CD4-positive, alpha-beta T cell (primary cell): ENCODE measurements around the gene CLEC10A. TPM values are rescaled to one million over a fixed set of nuclear protein-coding genes. Genes with fewer than 3 reads are reported as not detected.

Source experiments
- ATAC-seq: fragments of 200-7000 bp; cut with Tn5 transposase; one replicate; pipeline ENCODE4 v1.10.0; 2022; ENCODE audit warnings: mild to moderate bottlenecking; ENCODE audit not compliant: poor library complexity
- CTCF ChIA-PET: fragments of 350-600 bp; sonication (Branson Sonifier 250); formaldehyde crosslinking; loops from one replicate; lab custom pipeline; 2021; ENCODE audit warnings: antibody characterized with exemption, inconsistent platforms; lab: Charles Lee
- POLR2A ChIA-PET: fragments of 350-600 bp; sonication (Branson Sonifier 250); formaldehyde crosslinking; loops from one replicate; lab custom pipeline; 2021; ENCODE audit warnings: antibody characterized with exemption, inconsistent platforms; lab: Charles Lee
- DNase-seq, 14 experiments: peaks; one replicate each; pipeline ENCODE4 v3.0.0-alpha.2; 2013 to 2020; ENCODE audit warnings: mixed read lengths in 2 of 14
- H3K27ac ChIP-seq, 2 donors: one replicate each; pipeline versions ENCODE4 v1.5.1 to v1.7.0; 2013; ENCODE audit warnings: low read length in 2 of 2, low read depth in 1 of 2, mild to moderate bottlenecking in 1 of 2
- H3K27me3 ChIP-seq, 2 experiments: 1 replicate in 1 of 2; 2 replicates in 1 of 2; pipeline versions ENCODE4 v1.6.1 to v1.7.0; 2013; ENCODE audit warnings: low read length in 2 of 2, control low read depth in 1 of 2, mild to moderate bottlenecking in 1 of 2, moderate library complexity in 1 of 2; ENCODE audit not compliant: insufficient read depth in 2 of 2, control insufficient read depth in 1 of 2
- H3K36me3 ChIP-seq: one replicate; pipeline ENCODE4 v1.6.1; 2013; ENCODE audit warnings: low read length, control low read depth; ENCODE audit not compliant: insufficient read depth
- H3K4me1 ChIP-seq: one replicate; pipeline ENCODE4 v1.6.1; 2013; ENCODE audit warnings: low read length, control low read depth; ENCODE audit not compliant: insufficient read depth
- H3K4me3 ChIP-seq: one replicate; pipeline ENCODE4 v1.5.1; 2013; ENCODE audit warnings: mild to moderate bottlenecking, low read length, moderate library complexity
- H3K9me3 ChIP-seq, 2 experiments: 1 replicate in 1 of 2; 2 replicates in 1 of 2; pipeline versions ENCODE4 v1.6.1 to v1.7.0; 2013; ENCODE audit warnings: low read length in 2 of 2, mild to moderate bottlenecking in 2 of 2, control low read depth in 1 of 2, moderate library complexity in 1 of 2; ENCODE audit not compliant: control insufficient read depth in 1 of 2, insufficient read depth in 1 of 2
- H3K27ac Mint-ChIP-seq: one replicate; pipeline ENCODE4 v1.8.0; 2020; ENCODE audit warnings: mixed read lengths
- H3K27me3 Mint-ChIP-seq: one replicate; pipeline ENCODE4 v1.8.0; 2021; ENCODE audit warnings: mixed read lengths
- H3K36me3 Mint-ChIP-seq: one replicate; pipeline ENCODE4 v1.8.0; 2021; ENCODE audit warnings: low read depth, mixed read lengths
- H3K4me1 Mint-ChIP-seq: one replicate; pipeline ENCODE4 v1.8.0; 2021; ENCODE audit warnings: low read depth, mixed read lengths
- H3K4me3 Mint-ChIP-seq: one replicate; pipeline ENCODE4 v1.8.0; 2020; ENCODE audit warnings: mild to moderate bottlenecking, mixed read lengths
- H3K9me3 Mint-ChIP-seq: one replicate; pipeline ENCODE4 v1.8.0; 2020; ENCODE audit warnings: mixed read lengths
- intact Hi-C, 2 experiments: fragments of 100-400 bp; cut with DNase I in 1 of 2; cut with micrococcal nuclease in 1 of 2; formaldehyde crosslinking; loops; one replicate each; pipeline versions ENCODE4 v1.15.1 to v1.9.0; 2023 to 2025; cut with DNase I, micrococcal nuclease
- total RNA-seq, 174 experiments: library from RNA in 2 of 174; stranded (reverse) in 2 of 174; gene quantifications; one replicate each; pipeline ENCODE4 v1.2.3 and lab custom pipeline; 2021 to 2026
- TF ChIP-seq, protein P1 (sequence below): fragments of 200-600 bp; IDR thresholded peaks from one replicate; pipeline ENCODE4 v1.8.0; 2022; ENCODE audit warnings: antibody characterized with exemption, mild to moderate bottlenecking

The CLEC10A gene
- total RNA-seq, 2 experiments from 2014 or later, result 0.59 to 0.96 TPM

DNA sequence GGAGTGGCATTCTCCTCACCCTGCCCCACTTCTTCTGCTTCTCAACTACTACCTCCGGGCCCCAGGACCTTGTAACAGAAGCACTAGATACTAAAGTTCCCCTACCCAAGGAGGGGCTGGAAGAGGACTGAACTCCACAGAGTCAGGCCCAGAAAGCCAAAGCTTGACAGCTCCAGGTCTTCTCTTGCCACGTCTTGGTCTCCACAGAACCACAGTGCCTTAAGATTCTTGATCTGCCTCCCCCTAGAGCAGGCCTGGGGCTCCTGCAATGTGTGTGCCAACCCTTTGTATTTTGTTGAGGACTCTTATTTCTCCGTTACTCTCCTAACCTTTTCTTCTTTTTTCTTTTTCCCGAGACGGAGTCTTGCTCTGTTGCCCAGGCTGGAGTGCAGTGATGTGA lies 40.2 kb downstream of the CLEC10A start:
- no peaks in the 10 kb centered on the region for H3K36me3 ChIP-seq
- Mint-ChIP-seq H3K4me3 (peak overlapping the region; percentile 83), H3K9me3 (no peaks in the 10 kb centered on the region), H3K4me1 (peaks cover 59% of the 10 kb centered on the region), H3K36me3 (peaks cover 8% of the 10 kb centered on the region), H3K27me3 (no peaks in the 10 kb centered on the region), H3K27ac (peak overlapping the region; percentile 65)
- peaks cover 60% of the 10 kb centered on the region for H3K4me1 ChIP-seq
- DNase-seq (peak in 2 of 14 experiments; percentile 42 to 58), ATAC-seq (no peak)
- H3K4me3 ChIP-seq, result no peak overlapping the region
- H3K27ac ChIP-seq, result no peak overlapping the region
- peaks cover 0 to 5% of the 10 kb centered on the region in 2 experiments for H3K27me3 ChIP-seq
- ChIA-PET POLR2A (interaction anchor here (1.0 kb wide), 1 partner anchor 25 kb away, joined by 3 read pairs; a partner anchor contains a TSS), CTCF (no interaction called here)
- intact Hi-C loops, result loop anchor here (5.0 to 10.0 kb wide), 6 partner anchors 312 to 815 kb away; partner anchors contain the start of genes TP53 (in 2 of the 2), WRAP53 (in 2 of the 2), CYB5D1 (in 1 of the 2) and KCTD11 (in 1 of the 2)
- TF ChIP-seq, protein P1, sequence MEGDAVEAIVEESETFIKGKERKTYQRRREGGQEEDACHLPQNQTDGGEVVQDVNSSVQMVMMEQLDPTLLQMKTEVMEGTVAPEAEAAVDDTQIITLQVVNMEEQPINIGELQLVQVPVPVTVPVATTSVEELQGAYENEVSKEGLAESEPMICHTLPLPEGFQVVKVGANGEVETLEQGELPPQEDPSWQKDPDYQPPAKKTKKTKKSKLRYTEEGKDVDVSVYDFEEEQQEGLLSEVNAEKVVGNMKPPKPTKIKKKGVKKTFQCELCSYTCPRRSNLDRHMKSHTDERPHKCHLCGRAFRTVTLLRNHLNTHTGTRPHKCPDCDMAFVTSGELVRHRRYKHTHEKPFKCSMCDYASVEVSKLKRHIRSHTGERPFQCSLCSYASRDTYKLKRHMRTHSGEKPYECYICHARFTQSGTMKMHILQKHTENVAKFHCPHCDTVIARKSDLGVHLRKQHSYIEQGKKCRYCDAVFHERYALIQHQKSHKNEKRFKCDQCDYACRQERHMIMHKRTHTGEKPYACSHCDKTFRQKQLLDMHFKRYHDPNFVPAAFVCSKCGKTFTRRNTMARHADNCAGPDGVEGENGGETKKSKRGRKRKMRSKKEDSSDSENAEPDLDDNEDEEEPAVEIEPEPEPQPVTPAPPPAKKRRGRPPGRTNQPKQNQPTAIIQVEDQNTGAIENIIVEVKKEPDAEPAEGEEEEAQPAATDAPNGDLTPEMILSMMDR, result no peak
- H3K9me3 ChIP-seq, result peaks cover 0 to 7% of the 10 kb centered on the region in 2 experiments

DNA sequence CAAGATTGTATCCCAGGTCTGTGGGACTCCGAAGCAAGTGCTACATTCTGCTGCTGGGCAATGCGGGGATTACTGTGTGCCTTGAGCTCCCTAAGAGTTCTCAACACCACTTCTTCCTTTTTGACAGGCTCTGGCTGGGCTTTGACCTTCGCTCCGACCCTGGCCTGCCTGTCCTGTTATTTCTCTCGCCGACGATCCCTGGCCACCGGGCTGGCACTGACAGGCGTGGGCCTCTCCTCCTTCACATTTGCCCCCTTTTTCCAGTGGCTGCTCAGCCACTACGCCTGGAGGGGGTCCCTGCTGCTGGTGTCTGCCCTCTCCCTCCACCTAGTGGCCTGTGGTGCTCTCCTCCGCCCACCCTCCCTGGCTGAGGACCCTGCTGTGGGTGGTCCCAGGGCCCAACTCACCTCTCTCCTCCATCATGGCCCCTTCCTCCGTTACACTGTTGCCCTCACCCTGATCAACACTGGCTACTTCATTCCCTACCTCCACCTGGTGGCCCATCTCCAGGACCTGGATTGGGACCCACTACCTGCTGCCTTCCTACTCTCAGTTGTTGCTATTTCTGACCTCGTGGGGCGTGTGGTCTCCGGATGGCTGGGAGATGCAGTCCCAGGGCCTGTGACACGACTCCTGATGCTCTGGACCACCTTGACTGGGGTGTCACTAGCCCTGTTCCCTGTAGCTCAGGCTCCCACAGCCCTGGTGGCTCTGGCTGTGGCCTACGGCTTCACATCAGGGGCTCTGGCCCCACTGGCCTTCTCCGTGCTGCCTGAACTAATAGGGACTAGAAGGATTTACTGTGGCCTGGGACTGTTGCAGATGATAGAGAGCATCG lies 41.8 kb downstream of the CLEC10A start:
- no peak for ATAC-seq
- TF ChIP-seq, protein P1, result no peak
- ChIA-PET POLR2A (interaction anchor here (0.9 to 1.4 kb wide), 3 partner anchors 8 to 16 kb away, joined by 3 to 5 read pairs (median 4); no protein-coding TSS in a partner anchor), CTCF (interaction anchor here (1.0 kb wide), 1 partner anchor 16 kb away, joined by 4 read pairs; no protein-coding TSS in a partner anchor)
- peaks cover 8% of the 10 kb centered on the region for H3K36me3 Mint-ChIP-seq
- no peaks in the 10 kb centered on the region for H3K36me3 ChIP-seq
- H3K27ac ChIP-seq, result no peak overlapping the region
- H3K4me1 Mint-ChIP-seq, result peaks cover 66% of the 10 kb centered on the region
- peaks cover 62% of the 10 kb centered on the region for H3K4me1 ChIP-seq
- no peak overlapping the region for H3K4me3 ChIP-seq
- peak overlapping the region; percentile 38 for H3K27ac Mint-ChIP-seq
- no peaks in the 10 kb centered on the region for H3K27me3 Mint-ChIP-seq
- H3K9me3 Mint-ChIP-seq, result no peaks in the 10 kb centered on the region
- H3K4me3 Mint-ChIP-seq, result peak overlapping the region; percentile 59
- intact Hi-C loops, result loop anchor here in 1 of 2 experiments (5.0 to 10.0 kb wide), 3 partner anchors 444 to 817 kb away; partner anchors contain the start of genes CYB5D1, NAA38, POLR2A and SLC35G6
- peak in 1 of 14 experiments; percentile 23 for DNase-seq
- peaks cover 0 to 5% of the 10 kb centered on the region in 2 experiments for H3K9me3 ChIP-seq
- H3K27me3 ChIP-seq, result peaks cover 0 to 3% of the 10 kb centered on the region in 2 experiments

DNA sequence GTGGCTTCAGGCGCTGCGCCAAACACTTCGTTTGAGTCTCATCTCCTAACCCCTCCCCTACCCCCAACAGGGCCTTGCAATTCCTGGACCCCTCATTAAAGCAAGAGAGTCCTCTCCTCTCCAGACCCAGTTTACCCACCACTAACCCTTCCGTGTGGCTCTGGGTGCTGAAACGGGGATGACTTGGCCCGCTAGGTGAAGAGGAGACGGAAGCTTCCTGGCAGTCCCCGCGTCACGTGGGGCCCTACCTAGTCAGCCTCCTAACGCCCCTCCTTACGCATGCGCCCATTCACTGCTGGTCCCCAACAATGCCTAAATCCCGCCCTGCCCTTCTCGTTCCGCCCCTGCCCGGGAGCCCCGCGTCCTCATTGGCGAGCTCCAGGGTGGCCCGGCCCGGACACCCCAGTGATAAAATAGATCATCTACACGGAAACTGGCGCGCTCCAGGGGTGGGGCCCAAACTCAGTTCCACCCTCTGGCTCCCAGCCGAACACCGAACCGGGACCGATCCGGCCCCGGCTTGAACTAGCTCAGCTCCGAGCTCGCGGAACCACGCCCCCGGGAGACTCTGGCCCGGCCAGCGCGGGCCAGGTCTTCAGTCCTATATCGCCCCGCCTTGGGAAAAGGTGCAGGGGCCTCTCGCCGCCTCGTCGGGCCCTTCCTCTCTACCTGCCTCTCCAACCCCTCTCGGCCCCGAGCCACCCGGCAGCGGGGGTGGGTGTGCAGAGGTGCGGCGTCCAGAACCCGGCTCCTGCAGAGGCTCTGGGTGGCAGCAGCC lies 44.3 kb downstream of the CLEC10A start, which contains the start of gene SLC16A13:
Gene SLC16A13, plus strand, starts transcription at position 425 of the 778 bp plus-strand sequence. CDS start 368 bp downstream, outside the sequence.
- ChIA-PET CTCF (interaction anchor here (0.7 to 2.4 kb wide), 8 partner anchors 10 to 260 kb away, joined by 3 to 18 read pairs (median 4); no protein-coding TSS in a partner anchor), POLR2A (interaction anchor here (0.5 to 2.2 kb wide), 36 partner anchors 8 to 1550 kb away, joined by 3 to 65 read pairs (median 5); partner anchors contain the start of genes ACADVL, ACAP1, BCL6B and C17orf100)
- no peaks in the 10 kb centered on the region for H3K9me3 Mint-ChIP-seq
- TF ChIP-seq, protein P1, result no peak
- peaks cover 63% of the 10 kb centered on the region for H3K4me1 Mint-ChIP-seq
- H3K36me3 Mint-ChIP-seq, result peaks cover 8% of the 10 kb centered on the region
- intact Hi-C loops, result loop anchor here (1.0 to 10.0 kb wide), 5 partner anchors 13 to 819 kb away; partner anchors contain the start of genes CYB5D1 (in 1 of the 2), NAA38 (in 1 of the 2), POLR2A (in 1 of the 2) and SLC35G6 (in 1 of the 2)
- peak within 1 kb of the TSS; percentile 99 for H3K4me3 ChIP-seq
- H3K27me3 Mint-ChIP-seq, result no peaks in the 10 kb centered on the region
- DNase-seq, result peak; percentile 94 to 100 (median 98)
- H3K27me3 ChIP-seq, result no peaks in the 10 kb centered on the region
- peak within 1 kb of the TSS; percentile 99 for H3K27ac Mint-ChIP-seq
- peaks cover 57% of the 10 kb centered on the region for H3K4me1 ChIP-seq
- peak within 1 kb of the TSS; percentile 91 for H3K4me3 Mint-ChIP-seq
- H3K27ac ChIP-seq, result peak within 1 kb of the TSS; percentile 84 to 93
- no peaks in the 10 kb centered on the region for H3K9me3 ChIP-seq
- no peaks in the 10 kb centered on the region for H3K36me3 ChIP-seq
- ATAC-seq, result peak; percentile 90
